ENCODE data around the gene RGS8.

The RGS8 gene

DNA sequence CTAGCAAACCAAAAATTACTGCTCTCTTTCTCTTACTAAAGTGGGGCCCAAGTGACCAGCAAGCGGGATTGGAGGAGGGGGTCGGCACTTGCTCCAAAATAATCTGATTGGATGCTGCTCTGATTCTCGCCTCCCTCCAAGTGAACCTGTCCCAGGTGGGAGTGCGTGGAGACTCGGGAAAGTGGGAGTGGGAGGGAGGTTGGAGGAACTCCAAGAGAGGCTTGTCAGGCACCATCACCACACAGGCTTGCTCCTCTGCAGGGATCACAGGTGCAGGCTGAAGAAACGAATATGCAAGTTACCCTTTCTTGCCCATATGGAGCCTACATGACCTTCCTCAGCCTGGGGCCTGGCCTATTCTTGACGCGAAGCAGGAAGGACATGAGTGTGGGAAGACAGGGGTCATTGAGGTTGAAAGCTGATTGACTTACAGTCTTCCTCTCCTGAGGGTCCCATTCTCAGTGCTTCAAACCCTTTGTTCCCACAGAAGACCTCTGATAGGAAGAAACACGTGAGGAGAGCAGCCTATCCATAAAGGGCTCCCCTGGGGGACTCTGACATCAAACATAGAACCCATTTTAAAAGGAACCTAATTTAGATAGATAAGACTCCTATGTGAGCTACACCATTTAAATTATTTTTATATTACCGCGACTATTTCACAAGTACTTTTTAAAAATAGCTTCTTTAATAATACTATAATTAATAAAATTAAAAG lies 14.2 kb downstream of the RGS8 start:
- no peak for DNase-seq

DNA sequence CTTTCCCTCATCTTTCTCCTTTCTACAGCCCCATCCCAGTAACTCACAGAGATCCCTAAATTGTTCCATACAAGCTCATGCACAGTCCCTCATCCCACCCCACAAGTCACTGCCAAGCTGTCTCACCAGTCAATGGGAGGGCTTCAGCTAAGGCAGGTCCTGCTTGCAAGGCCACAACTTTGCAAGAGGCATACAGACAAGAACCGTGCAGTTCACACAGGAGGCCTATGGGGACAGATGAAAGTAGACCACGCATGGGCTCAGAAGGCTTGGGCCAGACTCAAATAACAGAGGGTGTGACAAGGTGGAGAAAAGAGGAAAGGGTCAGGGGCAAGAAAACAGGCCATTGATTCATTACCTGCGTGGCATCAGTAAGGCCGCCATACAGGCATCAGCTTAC lies 15.1 kb downstream of the RGS8 start:
- DNase-seq, result no peak

DNA sequence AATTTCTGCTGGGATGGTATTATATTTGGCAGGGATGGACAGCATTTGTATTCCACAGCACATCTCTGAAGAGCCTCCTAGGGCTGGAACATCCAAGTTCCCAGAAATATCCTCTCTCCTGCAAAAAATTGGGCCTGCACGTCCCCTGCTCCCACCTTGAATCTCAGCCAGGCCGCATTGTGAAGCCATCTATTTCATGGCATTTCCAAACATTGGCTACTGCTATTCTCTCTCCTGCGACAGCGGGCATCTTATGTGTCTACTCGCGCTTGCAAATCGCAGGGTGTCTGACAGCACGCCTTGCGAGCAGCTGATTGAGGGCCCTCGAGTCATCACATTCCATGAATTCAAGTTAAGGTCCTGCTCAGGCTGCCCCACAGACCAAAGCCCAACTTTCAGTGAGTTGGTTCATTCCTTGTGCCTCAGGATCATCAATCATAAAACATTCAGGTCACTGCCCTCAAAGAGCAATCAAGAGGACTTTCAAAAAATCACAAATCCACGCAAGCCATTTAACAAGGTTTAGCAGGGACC lies 15.8 kb downstream of the RGS8 start:
- no peak for DNase-seq

DNA sequence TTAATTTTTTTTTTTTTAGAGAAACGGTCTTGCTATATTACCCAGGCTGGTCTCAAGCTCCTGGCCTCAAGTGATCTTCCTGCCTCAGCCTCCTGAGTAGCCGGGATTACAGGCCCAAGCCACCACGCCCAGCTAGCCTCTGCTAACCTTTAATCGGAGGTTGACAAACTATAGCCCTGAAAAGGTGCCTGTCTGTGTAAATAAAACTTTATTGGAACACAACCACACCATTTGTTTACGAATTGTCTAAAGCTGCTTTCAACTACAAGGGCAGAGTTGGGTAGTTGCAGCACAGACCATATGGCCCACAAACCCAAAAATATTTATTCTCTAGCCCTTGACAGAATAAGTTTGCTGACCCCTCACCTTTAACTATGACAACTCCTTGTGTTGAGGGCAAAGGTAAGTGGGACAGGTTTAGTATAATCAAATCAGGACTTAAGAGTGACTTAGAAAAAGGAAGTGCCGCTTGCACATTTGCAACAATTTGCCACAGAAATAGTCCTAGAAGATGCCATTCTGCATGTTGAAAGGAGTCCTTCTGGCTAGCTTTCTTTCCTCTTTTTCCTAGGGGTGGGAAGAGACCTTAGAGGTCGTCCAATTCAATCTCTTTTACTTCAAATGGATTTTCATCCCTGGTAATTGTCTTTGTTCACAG lies 16.4 kb downstream of the RGS8 start:
- DNase-seq, result no peak

DNA sequence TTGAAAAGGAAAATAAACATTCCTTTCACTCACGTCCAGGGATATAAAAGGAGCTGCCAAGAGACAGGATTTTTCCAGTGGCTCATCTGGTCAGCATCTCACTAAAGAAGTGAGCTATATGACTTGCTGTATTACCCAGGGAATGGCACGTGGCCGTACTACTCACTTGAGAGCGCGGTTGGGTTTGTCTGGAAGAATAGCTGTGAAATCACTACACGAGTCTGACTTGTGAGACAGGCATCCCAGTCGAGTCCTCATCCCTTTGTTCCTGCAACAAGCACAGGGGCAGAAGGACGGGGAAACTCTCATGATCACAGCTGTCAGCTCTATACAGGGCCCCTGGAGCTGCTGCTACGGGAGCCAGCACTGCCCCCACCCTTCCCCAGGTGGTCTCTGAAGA lies 17.7 kb downstream of the RGS8 start:
- no peak for DNase-seq

DNA sequence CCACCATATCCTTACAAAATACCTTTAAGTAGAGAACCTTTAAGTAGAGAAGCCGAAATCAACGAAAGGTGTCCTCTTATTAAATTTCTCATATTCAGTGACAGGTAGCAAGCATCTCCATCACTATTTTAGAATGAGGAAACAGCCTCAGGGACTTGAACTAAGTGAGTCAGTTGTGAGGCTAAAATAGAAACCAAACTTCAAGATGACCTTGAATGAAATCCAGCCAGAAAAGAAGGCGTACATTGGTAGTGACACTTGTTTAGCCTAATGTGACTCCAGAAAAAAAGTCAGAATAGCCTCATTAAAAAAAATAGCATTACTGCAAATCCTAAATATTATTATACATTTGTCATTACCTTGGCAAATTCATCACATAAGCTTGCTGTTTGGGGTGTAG lies 20.1 kb downstream of the RGS8 start:
- DNase-seq, result no peak

DNA sequence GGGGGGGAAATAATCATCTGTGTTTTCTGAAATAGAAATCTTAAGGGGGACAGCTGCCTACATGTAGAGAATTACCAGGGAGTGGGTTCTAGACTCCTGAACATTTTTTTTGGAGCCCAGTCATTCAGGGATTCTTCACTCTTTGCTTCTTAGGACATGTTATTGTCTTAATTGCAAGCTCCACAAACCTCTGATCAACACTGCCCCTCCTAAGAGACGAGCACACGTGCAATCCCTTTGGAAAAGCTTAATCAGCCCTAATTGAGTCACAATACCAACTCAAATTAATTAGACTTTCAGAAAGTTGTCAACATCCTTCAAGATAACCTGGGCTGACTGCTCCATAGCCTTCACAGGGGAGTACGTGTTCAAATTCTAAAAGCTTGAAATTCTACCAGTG lies 21.4 kb downstream of the RGS8 start:
- DNase-seq, result no peak

DNA sequence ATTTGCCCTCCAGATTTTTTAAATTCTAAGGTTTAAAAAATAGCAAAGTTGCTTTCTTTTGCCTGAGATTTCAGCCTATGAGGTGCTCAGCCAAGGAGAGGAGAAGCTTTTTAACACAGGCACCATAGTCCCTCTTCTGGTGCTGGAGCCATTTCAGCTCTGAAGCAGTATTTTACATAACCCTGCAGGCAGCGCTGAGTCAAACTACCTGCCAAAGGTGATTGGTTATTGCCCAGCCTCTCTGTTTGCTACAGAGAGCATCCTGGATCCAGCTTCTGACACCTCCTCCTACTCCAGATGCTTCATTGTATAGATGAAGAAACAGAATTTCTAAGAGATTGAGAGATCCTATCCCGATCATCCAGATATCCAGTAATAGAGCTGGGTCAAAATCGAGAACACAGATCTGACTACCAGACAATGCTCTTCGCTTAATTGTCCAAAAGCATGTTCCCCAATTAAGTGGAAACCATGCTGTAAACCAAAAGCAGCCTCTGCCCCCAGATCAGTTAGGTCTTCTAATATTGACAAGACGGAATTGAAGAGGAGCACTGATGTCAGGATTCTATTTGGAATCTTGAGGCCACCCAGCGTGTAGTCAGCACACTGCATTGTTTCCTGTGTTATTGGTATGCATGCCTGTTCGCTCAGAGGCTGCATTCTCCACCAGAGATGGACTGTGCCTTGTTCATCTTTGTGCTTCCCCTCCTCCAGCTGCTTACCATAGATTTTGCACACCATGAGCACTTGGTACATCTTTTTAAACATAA lies 22.1 kb downstream of the RGS8 start:
- no peak for DNase-seq

DNA sequence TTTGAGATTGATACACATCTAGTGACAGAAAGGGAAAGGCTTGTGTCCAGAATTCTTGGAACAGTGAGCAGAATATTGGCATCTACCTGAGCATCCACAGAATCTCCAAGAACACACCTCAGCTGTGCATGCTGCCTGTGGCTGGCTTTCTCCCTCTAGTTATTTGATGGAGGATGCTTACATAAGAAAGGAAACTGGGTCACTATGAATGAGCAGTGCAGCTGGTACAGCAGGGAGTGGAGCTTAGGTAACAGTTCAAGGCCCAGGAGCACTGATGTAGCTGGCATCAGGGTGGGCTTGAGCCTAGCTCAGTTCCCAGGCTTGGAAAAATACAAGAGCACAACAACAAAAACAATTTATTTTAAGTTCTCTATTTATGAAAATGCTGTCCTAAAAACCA lies 26.3 kb downstream of the RGS8 start:
- DNase-seq, result no peak

DNA sequence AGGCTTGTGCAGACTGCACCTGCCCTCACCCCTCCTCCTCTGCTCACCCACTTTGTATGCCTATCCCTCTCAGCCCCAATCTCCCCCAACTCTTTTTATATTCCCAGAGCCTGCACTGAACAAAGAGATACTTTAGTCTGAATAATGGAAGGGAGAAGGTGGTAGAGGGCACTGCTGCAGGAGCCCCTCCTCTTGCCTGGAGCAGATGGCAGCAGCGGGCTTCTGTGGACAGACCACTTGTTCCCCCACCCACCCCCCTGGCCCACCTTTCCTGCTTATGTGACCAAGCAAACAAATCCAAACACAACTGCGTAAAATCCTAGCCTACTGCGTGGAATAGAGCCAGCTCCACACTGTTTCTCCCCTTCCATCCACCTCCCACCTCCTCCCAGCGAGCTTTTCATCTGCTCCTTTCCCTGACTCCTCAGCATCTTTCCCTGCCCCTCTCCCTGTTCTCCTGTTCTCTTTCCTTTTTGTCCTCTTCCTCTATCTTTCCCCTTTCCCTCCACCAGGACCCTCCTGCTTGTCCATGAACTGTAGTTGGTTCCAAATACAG lies 27.5 kb downstream of the RGS8 start:
- DNase-seq, result no peak

DNA sequence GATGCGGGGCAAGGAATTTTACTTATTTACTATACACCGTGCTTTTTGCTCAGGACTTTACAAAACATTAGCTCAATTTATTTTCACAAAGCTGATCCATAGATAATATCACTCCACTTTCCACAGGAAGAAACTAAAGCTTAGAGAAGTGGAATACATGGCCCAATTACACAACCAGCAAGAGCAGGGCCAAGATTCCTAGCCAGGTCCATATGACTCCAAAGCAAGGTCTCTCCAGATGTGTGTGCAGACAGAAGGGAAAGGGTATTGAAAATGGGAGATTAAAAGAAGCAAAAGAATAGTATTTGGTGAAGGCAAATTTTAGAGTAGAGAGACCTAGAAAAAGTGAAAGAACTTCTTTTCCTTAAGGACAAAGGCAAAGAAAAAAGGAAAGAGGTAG lies 30.4 kb downstream of the RGS8 start:
- DNase-seq, result no peak

DNA sequence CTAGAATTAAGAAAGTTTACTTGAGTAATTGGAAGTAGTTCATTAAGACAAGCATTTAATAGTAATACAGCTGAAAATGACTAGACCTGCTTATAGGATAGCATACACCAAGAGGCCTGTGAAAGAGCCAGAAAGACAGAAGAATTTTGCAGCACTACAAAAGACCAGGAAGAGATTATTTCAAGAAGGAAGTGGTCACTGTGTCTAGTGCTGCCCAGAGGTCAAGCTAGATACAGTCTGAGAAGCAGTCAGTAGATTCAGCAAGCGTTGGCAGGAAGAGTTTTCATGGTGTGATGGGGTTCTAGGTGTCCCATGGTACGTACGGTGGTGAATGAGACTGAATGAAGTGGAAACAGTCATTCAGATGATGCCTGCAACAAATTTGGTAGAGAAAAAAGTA lies 31.5 kb downstream of the RGS8 start:
- no peak for DNase-seq

DNA sequence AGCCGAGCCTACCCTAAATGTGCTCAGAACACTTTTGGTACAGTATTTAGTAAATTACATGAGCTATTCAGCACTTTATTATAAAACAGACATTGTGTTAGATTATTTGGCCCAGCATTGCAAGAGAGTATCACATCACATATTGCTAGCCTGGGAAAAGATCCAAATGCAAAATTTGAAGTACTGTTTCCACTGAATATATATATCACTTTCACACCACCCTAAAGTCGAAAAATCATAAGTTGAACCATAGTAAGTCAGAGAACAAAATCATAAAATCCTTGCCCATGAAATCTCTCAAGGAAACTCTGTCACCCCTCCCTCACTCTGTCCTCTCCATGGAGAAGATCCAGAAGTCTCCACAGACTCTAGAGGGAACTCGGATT lies 33.1 kb downstream of the RGS8 start:
- no peak for DNase-seq

DNA sequence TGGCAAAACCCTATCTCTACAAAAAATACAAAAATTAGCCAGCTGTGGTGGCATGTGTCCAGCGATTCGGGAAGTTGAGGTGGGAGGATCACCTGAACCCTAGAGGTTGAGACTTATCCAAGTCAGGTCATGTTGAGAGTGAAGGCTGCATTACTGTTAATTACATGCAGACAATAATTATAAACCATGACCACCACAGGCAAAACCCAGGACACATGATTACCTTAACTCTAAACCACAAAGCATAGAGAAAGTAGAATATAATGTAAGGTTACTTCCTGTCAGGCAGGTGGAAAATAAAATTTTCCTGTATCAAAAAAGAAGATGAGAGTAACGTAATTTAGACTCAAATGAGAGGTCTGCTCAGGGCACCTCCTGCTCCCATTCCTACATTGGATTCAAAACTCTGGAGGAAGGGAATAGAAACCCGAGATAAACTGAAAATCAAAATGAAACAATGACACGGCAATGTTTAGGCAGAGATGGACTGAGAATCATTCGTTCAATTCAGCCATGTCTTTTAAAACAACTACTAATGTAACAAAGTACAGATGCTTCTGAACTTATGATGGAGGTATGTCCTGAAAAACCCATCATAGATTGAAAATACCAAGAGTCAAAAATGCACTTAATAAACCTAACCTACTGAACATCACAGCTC lies 33.6 kb downstream of the RGS8 start:
- no peak for DNase-seq

DNA sequence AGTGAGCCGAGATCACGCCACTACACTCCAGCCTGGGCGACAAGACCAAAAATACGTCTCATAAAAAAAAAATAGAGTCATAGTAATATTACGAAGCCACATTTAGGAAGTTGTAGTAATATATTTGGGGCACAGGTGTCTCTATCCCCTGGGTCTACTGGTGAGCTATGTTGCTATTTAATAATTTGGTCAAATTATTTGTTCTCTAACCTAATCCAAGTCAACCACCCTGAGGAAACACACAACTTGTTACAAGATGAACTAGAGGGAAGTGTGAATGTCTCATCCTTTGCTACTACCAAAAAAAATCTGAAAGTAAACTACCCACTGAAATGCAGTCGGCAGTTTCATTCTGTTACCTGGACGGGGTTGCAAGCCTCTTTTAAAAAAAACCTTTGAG lies 35.3 kb downstream of the RGS8 start:
- DNase-seq, result no peak

DNA sequence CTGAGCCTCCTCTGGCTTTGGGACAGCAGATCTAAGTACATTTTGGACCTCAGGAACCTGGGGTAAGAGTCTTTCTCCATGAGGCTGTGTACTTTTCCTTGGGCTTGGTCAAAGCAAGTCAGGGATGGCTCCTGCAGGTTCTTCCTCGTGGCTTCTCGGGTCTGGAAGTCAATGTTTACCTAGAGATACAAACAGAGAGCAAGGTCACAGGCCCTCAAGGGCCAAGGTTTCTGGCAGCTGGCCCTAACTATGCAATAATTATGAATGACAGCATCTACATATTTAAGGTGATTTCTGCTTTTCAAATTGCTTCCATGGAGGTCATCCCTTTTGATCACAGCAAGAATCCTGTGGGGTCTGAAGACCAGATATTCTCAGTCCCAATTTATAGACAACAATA lies 37.6 kb downstream of the RGS8 start:
- DNase-seq, result no peak

DNA sequence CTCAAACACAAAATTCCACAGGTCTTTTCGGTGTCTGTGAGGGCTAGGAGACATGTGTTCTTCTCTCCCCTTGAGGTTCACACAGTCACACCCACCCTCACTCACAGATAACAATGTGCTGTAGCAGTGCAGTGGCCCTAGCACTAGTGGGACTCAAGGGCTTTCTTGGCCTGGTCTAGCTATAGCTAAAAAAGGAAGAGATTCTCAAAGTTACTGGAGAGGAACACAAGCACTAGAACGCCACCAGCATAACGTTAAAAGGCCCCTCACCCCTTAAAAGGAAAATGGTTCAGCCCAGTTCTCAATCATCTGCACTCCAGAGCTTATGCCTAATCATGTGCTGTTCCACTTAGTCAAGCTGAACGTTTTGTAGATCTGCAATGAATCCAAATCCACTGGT lies 39.5 kb downstream of the RGS8 start:
- DNase-seq, result no peak

DNA sequence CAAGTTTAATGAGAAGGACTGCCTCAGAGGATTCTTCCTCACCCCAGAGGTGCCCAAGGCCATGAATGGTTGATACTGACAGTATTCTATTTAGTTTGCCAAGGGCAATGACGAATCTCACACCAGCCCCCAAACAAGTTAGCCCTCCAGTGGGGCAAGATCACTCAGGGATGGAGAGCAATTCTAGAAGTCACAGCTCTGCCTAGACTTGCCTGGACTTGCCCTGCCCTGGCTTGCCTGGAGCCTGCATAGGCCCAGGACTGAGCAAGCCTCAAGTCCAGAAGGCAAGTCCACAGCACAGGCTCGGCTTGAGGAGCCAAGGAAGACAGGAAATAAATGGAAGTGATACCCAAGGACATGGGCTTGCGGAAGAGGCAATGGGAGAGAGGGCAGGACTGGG lies 40.7 kb downstream of the RGS8 start:
- no peak for DNase-seq

DNA sequence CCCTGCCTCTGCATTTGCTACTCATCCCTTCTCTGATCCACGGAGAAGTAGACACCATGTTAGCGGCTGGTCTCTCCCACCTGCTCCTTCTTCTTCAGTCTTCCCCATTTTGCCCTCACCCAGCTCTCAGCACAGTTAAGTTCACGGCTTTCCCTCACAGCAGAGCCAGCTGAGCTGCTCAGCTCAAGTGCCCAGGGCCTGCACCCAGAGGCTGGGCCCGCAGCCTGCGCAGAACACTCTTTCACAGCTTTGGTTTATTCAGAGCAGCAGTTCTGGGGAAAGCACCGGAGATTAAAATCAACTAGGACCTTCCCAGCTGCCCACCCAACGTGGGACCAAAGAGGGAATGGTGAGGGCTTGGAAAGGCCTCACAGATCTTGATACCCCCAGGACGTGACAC lies 41.9 kb downstream of the RGS8 start:
- no peak for DNase-seq

DNA sequence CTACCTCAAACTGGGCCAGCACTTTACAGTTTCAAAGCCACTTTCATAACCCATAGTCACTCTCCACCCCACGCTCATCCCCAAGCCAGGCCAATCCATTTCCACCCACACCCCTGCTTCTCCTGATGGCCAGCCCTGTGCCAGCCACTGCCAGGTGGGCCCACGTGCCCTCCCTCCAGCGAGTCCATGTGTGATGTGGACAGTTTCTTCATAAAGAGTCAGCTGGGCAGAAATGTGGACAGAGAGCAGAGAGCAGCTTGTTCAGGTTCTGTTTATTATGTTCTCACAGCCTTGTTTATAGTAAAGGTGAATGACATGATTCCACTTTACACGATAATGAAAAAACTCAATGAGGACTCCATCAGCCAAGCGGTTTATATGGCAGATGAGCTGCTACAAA lies 42.8 kb downstream of the RGS8 start:
- DNase-seq, result no peak

DNA sequence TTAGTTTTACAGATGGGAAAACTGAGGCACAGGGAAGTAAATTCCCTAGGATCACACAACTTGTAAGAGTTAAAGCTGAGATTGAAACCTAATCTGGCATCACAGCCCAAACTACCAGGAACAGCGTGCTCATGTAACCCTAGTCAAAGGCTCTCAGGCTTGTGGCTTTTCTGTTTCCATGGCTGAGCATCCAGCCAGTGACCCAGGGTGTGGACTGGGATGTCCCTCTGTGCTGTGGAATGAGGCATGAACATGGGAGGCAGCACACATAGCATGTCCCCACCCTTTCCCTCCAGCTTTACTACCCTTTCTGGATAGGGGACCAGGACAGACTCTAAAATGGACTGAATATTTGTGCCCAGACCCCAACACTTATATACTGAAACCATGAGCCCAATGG lies 45.1 kb downstream of the RGS8 start:
- no peak for DNase-seq

DNA sequence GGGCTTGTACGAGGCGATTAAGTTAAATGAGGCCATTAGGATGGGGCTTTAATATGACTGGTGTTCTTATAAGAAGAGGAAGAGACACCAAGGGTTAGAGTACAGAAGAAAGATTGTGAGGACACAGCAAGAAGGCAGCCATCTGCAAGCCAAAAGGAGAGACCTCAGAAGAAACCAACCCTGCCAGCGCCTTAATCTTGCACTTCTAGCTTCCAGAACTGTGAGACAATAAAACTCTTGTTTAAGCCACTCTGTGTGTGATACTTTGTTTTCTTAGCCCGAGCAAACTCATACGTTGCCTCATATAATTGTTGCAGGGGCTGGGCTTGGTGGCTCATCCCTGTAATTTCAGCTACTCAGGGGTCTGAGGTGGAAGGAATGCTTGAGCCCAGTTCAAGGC lies 46.6 kb downstream of the RGS8 start:
- DNase-seq, result no peak

DNA sequence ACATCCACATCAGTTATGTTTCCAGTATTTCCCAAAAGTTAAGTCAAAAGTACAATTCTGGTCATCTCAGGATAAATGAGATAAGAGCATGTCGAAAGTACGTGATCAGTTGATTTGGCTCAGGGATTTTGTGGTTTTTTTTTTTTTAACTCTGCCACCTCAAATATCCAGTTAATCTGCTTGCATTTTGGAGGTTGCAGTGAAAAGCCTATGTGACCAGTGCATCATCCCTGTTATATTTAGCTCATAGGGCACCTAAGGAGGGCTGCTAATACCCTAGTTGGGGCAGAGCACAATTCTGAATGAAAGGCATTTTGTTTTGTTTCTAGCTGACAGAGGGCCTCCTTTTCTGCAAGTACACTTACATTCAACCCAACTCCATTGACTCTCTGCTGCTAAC lies 48.5 kb downstream of the RGS8 start:
- no peak for DNase-seq

Measured in NCI-H2107 (cell line).